ENCODE results near the gene STX8.

Gene STX8

GRCh38 chr17:9298776-9299295 is 276.8 kb downstream of the STX8 start:
- no peak overlapping the region for H3K27ac ChIP-seq (ENCODE audit: low read depth, low read length)
- no peak overlapping the region for H3K4me3 ChIP-seq (ENCODE audit: low read depth, low read length)
- no peaks in the 10 kb centered on the region for H3K4me1 ChIP-seq (ENCODE audit: control insufficient read depth, insufficient read depth, low read length)
- no peak overlapping the region for H3K9ac ChIP-seq (ENCODE audit: low read length)
- H3K36me3 ChIP-seq (ENCODE audit: control insufficient read depth, insufficient read depth, low read length), result no peaks in the 10 kb centered on the region
- no peaks in the 10 kb centered on the region for H3K9me3 ChIP-seq (ENCODE audit: control insufficient read depth, insufficient read depth, low read depth, low read length)
- H3K27me3 ChIP-seq (ENCODE audit: control insufficient read depth, insufficient read depth, low read length), result no peaks in the 10 kb centered on the region

- no peak overlapping the region for H3K4me3 ChIP-seq (ENCODE audit: low read depth, low read length)
- no peak overlapping the region for H3K27ac ChIP-seq (ENCODE audit: low read depth, low read length)
- H3K9me3 ChIP-seq (ENCODE audit: control insufficient read depth, insufficient read depth, low read depth, low read length), result no peaks in the 10 kb centered on the region
- no peaks in the 10 kb centered on the region for H3K27me3 ChIP-seq (ENCODE audit: control insufficient read depth, insufficient read depth, low read length)
- H3K4me1 ChIP-seq (ENCODE audit: control insufficient read depth, insufficient read depth, low read length), result no peaks in the 10 kb centered on the region
- H3K36me3 ChIP-seq (ENCODE audit: control insufficient read depth, insufficient read depth, low read length), result no peaks in the 10 kb centered on the region
- no peak overlapping the region for H3K9ac ChIP-seq (ENCODE audit: low read length)
Measured at GRCh38 chr17:9298135-9298534, 277.5 kb downstream of the STX8 start.

- Histone ChIP-seq H3K9ac (ENCODE audit: low read length) (no peak overlapping the region), H3K4me3 (ENCODE audit: low read depth, low read length) (no peak overlapping the region), H3K27ac (ENCODE audit: low read depth, low read length) (no peak overlapping the region), H3K4me1 (ENCODE audit: control insufficient read depth, insufficient read depth, low read length) (peaks cover 2% of the 10 kb centered on the region; the same call in 1 of the 2 replicates), H3K36me3 (ENCODE audit: control insufficient read depth, insufficient read depth, low read length) (no peaks in the 10 kb centered on the region), H3K9me3 (ENCODE audit: control insufficient read depth, insufficient read depth, low read depth, low read length) (no peaks in the 10 kb centered on the region), H3K27me3 (ENCODE audit: control insufficient read depth, insufficient read depth, low read length) (no peaks in the 10 kb centered on the region)
Measured at GRCh38 chr17:9294661-9295210, 280.9 kb downstream of the STX8 start.

GRCh38 chr17:9292561-9292941 is 283.1 kb downstream of the STX8 start:
- Histone ChIP-seq H3K9me3 (ENCODE audit: control insufficient read depth, insufficient read depth, low read depth, low read length) (no peaks in the 10 kb centered on the region), H3K9ac (ENCODE audit: low read length) (no peak overlapping the region), H3K4me1 (ENCODE audit: control insufficient read depth, insufficient read depth, low read length) (peaks cover 2% of the 10 kb centered on the region; the same call in 1 of the 2 replicates), H3K27ac (ENCODE audit: low read depth, low read length) (no peak overlapping the region), H3K36me3 (ENCODE audit: control insufficient read depth, insufficient read depth, low read length) (no peaks in the 10 kb centered on the region), H3K4me3 (ENCODE audit: low read depth, low read length) (no peak overlapping the region), H3K27me3 (ENCODE audit: control insufficient read depth, insufficient read depth, low read length) (no peaks in the 10 kb centered on the region)

- Histone ChIP-seq H3K36me3 (ENCODE audit: control insufficient read depth, insufficient read depth, low read length) (no peaks in the 10 kb centered on the region), H3K4me3 (ENCODE audit: low read depth, low read length) (no peak overlapping the region), H3K4me1 (ENCODE audit: control insufficient read depth, insufficient read depth, low read length) (peaks cover 2% of the 10 kb centered on the region; the same call in 1 of the 2 replicates), H3K9me3 (ENCODE audit: control insufficient read depth, insufficient read depth, low read depth, low read length) (no peaks in the 10 kb centered on the region), H3K27ac (ENCODE audit: low read depth, low read length) (no peak overlapping the region), H3K9ac (ENCODE audit: low read length) (no peak overlapping the region), H3K27me3 (ENCODE audit: control insufficient read depth, insufficient read depth, low read length) (no peaks in the 10 kb centered on the region)
Measured at GRCh38 chr17:9291912-9292560, 283.6 kb downstream of the STX8 start.

GRCh38 chr17:9290226-9290613 is 285.4 kb downstream of the STX8 start:
- Histone ChIP-seq H3K27me3 (ENCODE audit: control insufficient read depth, insufficient read depth, low read length) (no peaks in the 10 kb centered on the region), H3K9ac (ENCODE audit: low read length) (no peak overlapping the region), H3K4me1 (ENCODE audit: control insufficient read depth, insufficient read depth, low read length) (peaks cover 12% of the 10 kb centered on the region), H3K9me3 (ENCODE audit: control insufficient read depth, insufficient read depth, low read depth, low read length) (no peaks in the 10 kb centered on the region), H3K4me3 (ENCODE audit: low read depth, low read length) (no peak overlapping the region), H3K27ac (ENCODE audit: low read depth, low read length) (no peak overlapping the region), H3K36me3 (ENCODE audit: control insufficient read depth, insufficient read depth, low read length) (no peaks in the 10 kb centered on the region)

GRCh38 chr17:9287306-9287705 is 288.3 kb downstream of the STX8 start:
- H3K27ac ChIP-seq (ENCODE audit: low read depth, low read length), result no peak overlapping the region
- H3K9me3 ChIP-seq (ENCODE audit: control insufficient read depth, insufficient read depth, low read depth, low read length), result no peaks in the 10 kb centered on the region
- no peak overlapping the region for H3K9ac ChIP-seq (ENCODE audit: low read length)
- H3K36me3 ChIP-seq (ENCODE audit: control insufficient read depth, insufficient read depth, low read length), result no peaks in the 10 kb centered on the region
- H3K4me3 ChIP-seq (ENCODE audit: low read depth, low read length), result no peak overlapping the region
- H3K27me3 ChIP-seq (ENCODE audit: control insufficient read depth, insufficient read depth, low read length), result no peaks in the 10 kb centered on the region
- peaks cover 21% of the 10 kb centered on the region for H3K4me1 ChIP-seq (ENCODE audit: control insufficient read depth, insufficient read depth, low read length)

- H3K4me1 ChIP-seq (ENCODE audit: control insufficient read depth, insufficient read depth, low read length), result peaks cover 21% of the 10 kb centered on the region
- no peaks in the 10 kb centered on the region for H3K36me3 ChIP-seq (ENCODE audit: control insufficient read depth, insufficient read depth, low read length)
- H3K9me3 ChIP-seq (ENCODE audit: control insufficient read depth, insufficient read depth, low read depth, low read length), result no peaks in the 10 kb centered on the region
- H3K27me3 ChIP-seq (ENCODE audit: control insufficient read depth, insufficient read depth, low read length), result no peaks in the 10 kb centered on the region
- H3K9ac ChIP-seq (ENCODE audit: low read length), result no peak overlapping the region
- H3K4me3 ChIP-seq (ENCODE audit: low read depth, low read length), result no peak overlapping the region
- H3K27ac ChIP-seq (ENCODE audit: low read depth, low read length), result no peak overlapping the region
Measured at GRCh38 chr17:9286434-9286833, 289.2 kb downstream of the STX8 start.

GRCh38 chr17:9285602-9286427 is 289.8 kb downstream of the STX8 start:
- no peak overlapping the region for H3K4me3 ChIP-seq (ENCODE audit: low read depth, low read length)
- H3K4me1 ChIP-seq (ENCODE audit: control insufficient read depth, insufficient read depth, low read length), result peaks cover 21% of the 10 kb centered on the region
- H3K9me3 ChIP-seq (ENCODE audit: control insufficient read depth, insufficient read depth, low read depth, low read length), result no peaks in the 10 kb centered on the region
- no peak overlapping the region for H3K27ac ChIP-seq (ENCODE audit: low read depth, low read length)
- H3K9ac ChIP-seq (ENCODE audit: low read length), result no peak overlapping the region
- no peaks in the 10 kb centered on the region for H3K36me3 ChIP-seq (ENCODE audit: control insufficient read depth, insufficient read depth, low read length)
- no peaks in the 10 kb centered on the region for H3K27me3 ChIP-seq (ENCODE audit: control insufficient read depth, insufficient read depth, low read length)

GRCh38 chr17:9284884-9285283 is 290.7 kb downstream of the STX8 start:
- no peak overlapping the region for H3K27ac ChIP-seq (ENCODE audit: low read depth, low read length)
- no peak overlapping the region for H3K4me3 ChIP-seq (ENCODE audit: low read depth, low read length)
- H3K4me1 ChIP-seq (ENCODE audit: control insufficient read depth, insufficient read depth, low read length), result peaks cover 21% of the 10 kb centered on the region

GRCh38 chr17:9283909-9284308 is 291.7 kb downstream of the STX8 start:
- H3K36me3 ChIP-seq (ENCODE audit: control insufficient read depth, insufficient read depth, low read length), result no peaks in the 10 kb centered on the region

More at GRCh38 chr17:9284884-9285283, 290.7 kb downstream of the STX8 start:
- no peaks in the 10 kb centered on the region for H3K9me3 ChIP-seq (ENCODE audit: control insufficient read depth, insufficient read depth, low read depth, low read length)
- no peak overlapping the region for H3K9ac ChIP-seq (ENCODE audit: low read length)
- H3K27me3 ChIP-seq (ENCODE audit: control insufficient read depth, insufficient read depth, low read length), result no peaks in the 10 kb centered on the region
- no peaks in the 10 kb centered on the region for H3K36me3 ChIP-seq (ENCODE audit: control insufficient read depth, insufficient read depth, low read length)

More at GRCh38 chr17:9283909-9284308, 291.7 kb downstream of the STX8 start:
- Histone ChIP-seq H3K9me3 (ENCODE audit: control insufficient read depth, insufficient read depth, low read depth, low read length) (no peaks in the 10 kb centered on the region), H3K27me3 (ENCODE audit: control insufficient read depth, insufficient read depth, low read length) (no peaks in the 10 kb centered on the region), H3K27ac (ENCODE audit: low read depth, low read length) (no peak overlapping the region), H3K4me3 (ENCODE audit: low read depth, low read length) (no peak overlapping the region), H3K9ac (ENCODE audit: low read length) (no peak overlapping the region), H3K4me1 (ENCODE audit: control insufficient read depth, insufficient read depth, low read length) (peaks cover 21% of the 10 kb centered on the region)

Data from HUES6 (cell line).